PC-9 (cell line): ENCODE results near the gene GALC. TPM values are rescaled to one million over a fixed set of nuclear protein-coding genes. Genes with fewer than 3 reads are reported as not detected.

Experiments used
- BruUV-seq: library from RNA; stranded (reverse); fragments of 400-500 nt; replicated peaks from 2 replicates; lab custom pipeline; 2021; lab: Mats Ljungman, UMichigan
- CTCF ChIA-PET: fragments of 300-600 bp; sonication (Branson Sonifier 250); formaldehyde crosslinking; loops from one replicate; lab custom pipeline; 2022; ENCODE audit warnings: antibody characterized with exemption; lab: Charles Lee
- POLR2A ChIA-PET: fragments of 300-600 bp; sonication (Branson Sonifier 250); formaldehyde crosslinking; loops from one replicate; lab custom pipeline; 2022; ENCODE audit warnings: antibody characterized with exemption; ENCODE audit not compliant: unreplicated experiment; lab: Charles Lee
- DNase-seq, 2 experiments: peaks; one replicate each; pipeline versions ENCODE4 v3.0.0 to v3.0.0-alpha.2; 2015 to 2022; ENCODE audit warnings: mixed read lengths in 1 of 2
- H2AFZ ChIP-seq: fragments of 200-600 bp; sonication (generic); 2 replicates; pipeline ENCODE4 v1.8.1; 2017; ENCODE audit warnings: antibody characterized with exemption
- H3F3A ChIP-seq: fragments of 200-600 bp; sonication (generic); 2 replicates; pipeline ENCODE4 v1.8.1; 2017; ENCODE audit warnings: antibody characterized with exemption, mild to moderate bottlenecking, low read depth; ENCODE audit not compliant: insufficient read depth
- H3K27ac ChIP-seq: fragments of 200-600 bp; sonication (generic); 2 replicates; pipeline ENCODE4 v1.6.1; 2016; ENCODE audit warnings: mixed run types
- H3K27me3 ChIP-seq: fragments of 200-600 bp; sonication (generic); 2 replicates; pipeline ENCODE4 v1.6.1; 2016; ENCODE audit warnings: low read depth, mixed run types; ENCODE audit not compliant: insufficient read depth
- H3K36me3 ChIP-seq: fragments of 200-600 bp; sonication (generic); 2 replicates; pipeline ENCODE4 v1.6.1; 2016; ENCODE audit warnings: low read depth, mixed run types
- H3K4me1 ChIP-seq: fragments of 200-600 bp; sonication (generic); replicated peaks from 2 replicates; pipeline ENCODE4 v1.6.1; 2016; ENCODE audit warnings: mixed run types; ENCODE audit not compliant: insufficient read depth
- H3K4me2 ChIP-seq: fragments of 200-600 bp; sonication (generic); 2 replicates; pipeline ENCODE4 v1.6.1; 2017; ENCODE audit warnings: mixed run types
- H3K4me3 ChIP-seq: fragments of 200-600 bp; sonication (generic); 2 replicates; pipeline ENCODE4 v1.6.1; 2016; ENCODE audit warnings: mixed run types
- H3K79me2 ChIP-seq: fragments of 200-600 bp; sonication (generic); 2 replicates; pipeline ENCODE4 v1.6.1; 2017; ENCODE audit warnings: low read depth, mixed run types
- H3K9me2 ChIP-seq: fragments of 200-600 bp; sonication (generic); 2 replicates; pipeline ENCODE4 v1.8.1; 2017; ENCODE audit warnings: mild to moderate bottlenecking; ENCODE audit not compliant: insufficient read depth
- H3K9me3 ChIP-seq: fragments of 200-600 bp; sonication (generic); 2 replicates; pipeline ENCODE4 v1.8.1; 2016; ENCODE audit warnings: low read depth; ENCODE audit not compliant: insufficient read depth
- H4K20me1 ChIP-seq: fragments of 200-600 bp; sonication (generic); 2 replicates; pipeline ENCODE4 v1.8.1; 2017; ENCODE audit not compliant: insufficient read depth
- EZH2 ChIP-seq: fragments of 200-600 bp; sonication (generic); IDR thresholded peaks from 2 replicates; pipeline ENCODE4 v1.8.0; 2017; ENCODE audit warnings: antibody characterized with exemption, low read depth
- intact Hi-C: fragments of 100-400 bp; cut with micrococcal nuclease; formaldehyde crosslinking; loops from one replicate; pipeline ENCODE4 v1.10.0; 2022; ENCODE audit not compliant: unreplicated experiment
- total RNA-seq: library from RNA; stranded (reverse); gene quantifications from 2 replicates; pipeline ENCODE4 v1.2.3, GENCODE V29; 2021
- TF ChIP-seq, protein P1 (sequence below): fragments of 200-600 bp; sonication (generic); conservative IDR thresholded peaks from 2 replicates; pipeline ENCODE4 v1.6.1; 2017; ENCODE audit warnings: mixed run types, antibody characterized with exemption, mild to moderate bottlenecking, moderate library complexity

Gene GALC
- total RNA-seq, 1 experiment from 2014 or later = 2.0 TPM

DNA sequence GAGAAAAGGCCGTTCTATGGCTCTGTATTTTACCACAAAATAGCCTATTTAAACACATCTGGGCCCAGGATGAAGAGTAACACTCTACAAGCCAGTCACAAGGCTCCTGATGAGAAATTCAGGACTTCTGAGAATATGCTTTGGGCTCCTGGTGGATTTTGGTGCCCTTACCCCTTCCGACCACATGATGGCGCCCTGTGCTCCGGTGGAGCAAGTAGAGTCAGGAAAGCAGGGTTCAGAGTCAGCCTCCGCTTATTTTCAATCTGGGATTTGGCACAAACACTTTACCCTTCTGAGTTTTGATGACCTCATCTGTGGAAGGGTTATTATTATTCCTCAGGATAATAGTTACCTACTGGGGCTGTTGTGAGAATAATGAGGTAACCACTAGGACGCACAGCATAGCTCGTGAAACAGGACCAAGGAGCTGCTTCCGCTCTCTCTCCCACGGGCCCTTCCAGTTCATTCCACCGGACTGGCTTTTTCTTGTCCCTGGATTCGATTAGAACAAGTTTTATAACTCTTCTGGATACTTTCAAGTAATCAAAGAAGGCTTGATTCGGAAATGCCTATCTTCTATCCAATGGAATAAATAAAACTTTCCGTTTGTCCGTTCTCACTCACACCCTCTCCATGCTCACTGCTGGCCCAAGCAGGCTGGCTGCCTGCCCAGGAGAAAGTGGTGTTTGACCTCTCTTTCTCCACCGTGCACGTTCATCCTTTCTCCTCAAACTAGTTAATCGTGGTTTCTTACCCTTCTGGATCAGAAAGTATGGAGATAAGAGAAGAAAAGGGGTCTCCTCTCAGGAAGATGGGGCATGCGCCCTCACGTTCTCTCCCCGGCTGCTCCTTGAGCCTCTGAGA, 104.6 kb downstream of the GALC start:
- Histone ChIP-seq H3K79me2 (no peaks in the 10 kb centered on the region), H3K27ac (no peak overlapping the region), H3K4me2 (no peak overlapping the region), H3F3A (no peaks in the 10 kb centered on the region), H3K9me3 (no peaks in the 10 kb centered on the region), H3K4me1 (no peaks in the 10 kb centered on the region), H3K27me3 (no peaks in the 10 kb centered on the region), H3K9me2 (no peaks in the 10 kb centered on the region), H3K36me3 (no peaks in the 10 kb centered on the region), H4K20me1 (no peaks in the 10 kb centered on the region), H3K4me3 (no peak overlapping the region), H2AFZ (no peak overlapping the region)
- ChIA-PET CTCF (no interaction called here), POLR2A (no interaction called here)
- TF ChIP-seq, protein P1, sequence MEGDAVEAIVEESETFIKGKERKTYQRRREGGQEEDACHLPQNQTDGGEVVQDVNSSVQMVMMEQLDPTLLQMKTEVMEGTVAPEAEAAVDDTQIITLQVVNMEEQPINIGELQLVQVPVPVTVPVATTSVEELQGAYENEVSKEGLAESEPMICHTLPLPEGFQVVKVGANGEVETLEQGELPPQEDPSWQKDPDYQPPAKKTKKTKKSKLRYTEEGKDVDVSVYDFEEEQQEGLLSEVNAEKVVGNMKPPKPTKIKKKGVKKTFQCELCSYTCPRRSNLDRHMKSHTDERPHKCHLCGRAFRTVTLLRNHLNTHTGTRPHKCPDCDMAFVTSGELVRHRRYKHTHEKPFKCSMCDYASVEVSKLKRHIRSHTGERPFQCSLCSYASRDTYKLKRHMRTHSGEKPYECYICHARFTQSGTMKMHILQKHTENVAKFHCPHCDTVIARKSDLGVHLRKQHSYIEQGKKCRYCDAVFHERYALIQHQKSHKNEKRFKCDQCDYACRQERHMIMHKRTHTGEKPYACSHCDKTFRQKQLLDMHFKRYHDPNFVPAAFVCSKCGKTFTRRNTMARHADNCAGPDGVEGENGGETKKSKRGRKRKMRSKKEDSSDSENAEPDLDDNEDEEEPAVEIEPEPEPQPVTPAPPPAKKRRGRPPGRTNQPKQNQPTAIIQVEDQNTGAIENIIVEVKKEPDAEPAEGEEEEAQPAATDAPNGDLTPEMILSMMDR = peak; percentile 38; the same call in 1 of the 2 replicates
- TF ChIP-seq EZH2 = no peak
- no TSS peak for BruUV-seq
- intact Hi-C loops = no loop called here
- DNase-seq = peak in 1 of 2 experiments; percentile 0

DNA sequence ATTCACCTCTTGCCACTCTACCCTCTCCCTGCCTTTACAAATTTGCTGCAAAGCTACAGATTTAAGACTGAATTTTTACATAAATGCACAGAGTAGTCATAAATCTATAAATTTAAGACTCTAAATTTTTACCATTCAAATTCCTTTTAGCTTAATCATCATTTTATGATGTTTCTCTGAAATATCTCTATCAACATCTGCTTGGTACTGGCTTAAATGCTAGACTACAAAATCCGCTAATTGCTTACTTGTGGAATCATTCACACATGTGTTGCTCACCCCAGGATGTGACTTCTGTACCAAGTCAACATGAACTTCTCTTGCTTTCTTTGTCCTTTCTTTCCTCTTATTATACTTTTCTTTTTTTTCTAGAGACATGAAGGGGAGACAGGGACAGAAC, 109.2 kb downstream of the GALC start:
- no peak overlapping the region for H3K27ac ChIP-seq
- no peaks in the 10 kb centered on the region for H3K9me2 ChIP-seq
- no peaks in the 10 kb centered on the region for H3K9me3 ChIP-seq
- H4K20me1 ChIP-seq = no peaks in the 10 kb centered on the region
- no peak overlapping the region for H3K4me3 ChIP-seq
- ChIA-PET POLR2A (no interaction called here), CTCF (no interaction called here)
- no peaks in the 10 kb centered on the region for H3K79me2 ChIP-seq
- no peaks in the 10 kb centered on the region for H3K27me3 ChIP-seq
- no peaks in the 10 kb centered on the region for H3F3A ChIP-seq
- H3K36me3 ChIP-seq = no peaks in the 10 kb centered on the region
- DNase-seq = no peak
- H2AFZ ChIP-seq = no peak overlapping the region
- no peaks in the 10 kb centered on the region for H3K4me1 ChIP-seq
- TF ChIP-seq EZH2 = no peak
- TF ChIP-seq, protein P1 = no peak
- no TSS peak for BruUV-seq
- H3K4me2 ChIP-seq = no peak overlapping the region
- intact Hi-C loops = no loop called here

Other genes starting within 250 kb of the GALC start
- gene GPR65, start 12.0 kb upstream of the GALC start, total RNA-seq = not detected in 2 replicates